IPS-20b (cell line): ENCODE results near the gene SBK2.
"Not testable (repeated sequence)": the region's sequence is repeated elsewhere in the genome, so short reads cannot be mapped to it uniquely, and the experiment has no call there.

ENCODE experiments used
- H3K27ac ChIP-seq: one replicate; pipeline ENCODE4 v1.5.1; 2013; ENCODE audit warnings: low read length
- H3K27me3 ChIP-seq: 2 replicates; pipeline ENCODE4 v1.6.1; 2013; ENCODE audit warnings: mild to moderate bottlenecking, low read length, inconsistent platforms; ENCODE audit not compliant: insufficient read depth
- H3K36me3 ChIP-seq: 2 replicates; pipeline ENCODE4 v1.6.1; 2013; ENCODE audit warnings: low read depth, mild to moderate bottlenecking, inconsistent platforms, low read length, moderate library complexity; ENCODE audit not compliant: insufficient read depth
- H3K4me1 ChIP-seq: 2 replicates; pipeline ENCODE4 v1.6.1; 2013; ENCODE audit warnings: mild to moderate bottlenecking, control low read depth, inconsistent platforms, low read length, moderate library complexity; ENCODE audit not compliant: insufficient read depth
- H3K4me3 ChIP-seq: 2 replicates; pipeline ENCODE4 v1.5.1; 2013; ENCODE audit warnings: mild to moderate bottlenecking, low read length, inconsistent platforms
- H3K9ac ChIP-seq: 2 replicates; pipeline ENCODE4 v1.6.1; 2013; ENCODE audit warnings: low read depth, mild to moderate bottlenecking, inconsistent platforms, low read length, moderate library complexity
- H3K9me3 ChIP-seq: 2 replicates; pipeline ENCODE4 v1.6.1; 2013; ENCODE audit warnings: mild to moderate bottlenecking, low read depth, low read length, inconsistent platforms; ENCODE audit not compliant: insufficient read depth

Gene SBK2

GRCh38 chr19:55508120-55508519 lies 28.8 kb downstream of the SBK2 start:
- H3K9ac ChIP-seq, result no peak overlapping the region
- peaks cover 5% of the 10 kb centered on the region for H3K9me3 ChIP-seq
- peaks cover 16% of the 10 kb centered on the region for H3K27me3 ChIP-seq
- H3K36me3 ChIP-seq, result no peaks in the 10 kb centered on the region
- no peak overlapping the region for H3K27ac ChIP-seq
- H3K4me3 ChIP-seq, result no peak overlapping the region
- no peaks in the 10 kb centered on the region for H3K4me1 ChIP-seq

GRCh38 chr19:55504981-55505380 lies 32.0 kb downstream of the SBK2 start:
- Histone ChIP-seq H3K9me3 (peaks cover 7% of the 10 kb centered on the region), H3K4me1 (no peaks in the 10 kb centered on the region), H3K27ac (no peak overlapping the region), H3K36me3 (no peaks in the 10 kb centered on the region), H3K9ac (no peak overlapping the region), H3K27me3 (peaks cover 36% of the 10 kb centered on the region), H3K4me3 (no peak overlapping the region)

GRCh38 chr19:55504252-55504603 lies 32.7 kb downstream of the SBK2 start:
- Histone ChIP-seq H3K9ac (no peak overlapping the region), H3K4me1 (no peaks in the 10 kb centered on the region), H3K36me3 (no peaks in the 10 kb centered on the region), H3K9me3 (peaks cover 7% of the 10 kb centered on the region), H3K27me3 (peaks cover 36% of the 10 kb centered on the region), H3K27ac (no peak overlapping the region), H3K4me3 (no peak overlapping the region)

- Histone ChIP-seq H3K9me3 (peaks cover 7% of the 10 kb centered on the region), H3K4me3 (no peak overlapping the region), H3K27me3 (peaks cover 41% of the 10 kb centered on the region), H3K36me3 (no peaks in the 10 kb centered on the region), H3K27ac (no peak overlapping the region), H3K9ac (no peak overlapping the region), H3K4me1 (no peaks in the 10 kb centered on the region)
Observed at GRCh38 chr19:55503502-55504251, 33.3 kb downstream of the SBK2 start.

GRCh38 chr19:55503157-55503501 lies 33.8 kb downstream of the SBK2 start:
- peaks cover 7% of the 10 kb centered on the region for H3K9me3 ChIP-seq
- H3K9ac ChIP-seq, result no peak overlapping the region
- H3K36me3 ChIP-seq, result no peaks in the 10 kb centered on the region
- peaks cover 45% of the 10 kb centered on the region for H3K27me3 ChIP-seq
- H3K27ac ChIP-seq, result no peak overlapping the region
- H3K4me1 ChIP-seq, result no peaks in the 10 kb centered on the region
- H3K4me3 ChIP-seq, result no peak overlapping the region

GRCh38 chr19:55502197-55502952 lies 34.6 kb downstream of the SBK2 start:
- no peak overlapping the region for H3K9ac ChIP-seq
- H3K27me3 ChIP-seq, result peaks cover 47% of the 10 kb centered on the region
- no peaks in the 10 kb centered on the region for H3K36me3 ChIP-seq
- H3K27ac ChIP-seq, result no peak overlapping the region
- H3K9me3 ChIP-seq, result peaks cover 7% of the 10 kb centered on the region
- no peak overlapping the region for H3K4me3 ChIP-seq
- H3K4me1 ChIP-seq, result no peaks in the 10 kb centered on the region

- no peak overlapping the region for H3K27ac ChIP-seq
- peaks cover 47% of the 10 kb centered on the region for H3K27me3 ChIP-seq
- H3K9ac ChIP-seq, result no peak overlapping the region
- H3K4me1 ChIP-seq, result peaks cover 5% of the 10 kb centered on the region
- peaks cover 7% of the 10 kb centered on the region for H3K9me3 ChIP-seq
- no peak overlapping the region for H3K4me3 ChIP-seq
- H3K36me3 ChIP-seq, result no peaks in the 10 kb centered on the region
Observed at GRCh38 chr19:55500368-55500952, 36.5 kb downstream of the SBK2 start.

GRCh38 chr19:55498246-55498840 lies 38.6 kb downstream of the SBK2 start:
- Histone ChIP-seq H3K4me3 (no peak overlapping the region), H3K9me3 (peaks cover 4% of the 10 kb centered on the region), H3K27me3 (peaks cover 33% of the 10 kb centered on the region), H3K4me1 (peaks cover 5% of the 10 kb centered on the region), H3K36me3 (no peaks in the 10 kb centered on the region), H3K27ac (no peak overlapping the region), H3K9ac (no peak overlapping the region)

- Histone ChIP-seq H3K4me1 (peaks cover 5% of the 10 kb centered on the region), H3K36me3 (no peaks in the 10 kb centered on the region), H3K9me3 (no peaks in the 10 kb centered on the region), H3K9ac (no peak overlapping the region), H3K27ac (no peak overlapping the region), H3K27me3 (peaks cover 28% of the 10 kb centered on the region), H3K4me3 (no peak overlapping the region)
Observed at GRCh38 chr19:55497763-55498162, 39.2 kb downstream of the SBK2 start.

- not testable (repeated sequence) for H3K27ac ChIP-seq, H3K4me1 ChIP-seq, H3K9ac ChIP-seq, H3K4me3 ChIP-seq, H3K36me3 ChIP-seq, H3K9me3 ChIP-seq
- peaks cover 18% of the 10 kb centered on the region for H3K27me3 ChIP-seq
Observed at GRCh38 chr19:55496820-55497219, 40.1 kb downstream of the SBK2 start.

GRCh38 chr19:55495646-55496349 lies 41.1 kb downstream of the SBK2 start:
- Histone ChIP-seq H3K9ac (no peak overlapping the region), H3K36me3 (no peaks in the 10 kb centered on the region), H3K27me3 (peaks cover 10% of the 10 kb centered on the region; the same call in 1 of the 2 replicates), H3K4me1 (peaks cover 5% of the 10 kb centered on the region), H3K9me3 (no peaks in the 10 kb centered on the region), H3K27ac (no peak overlapping the region), H3K4me3 (no peak overlapping the region)
